PFSK-1 (cell line): Measurements from ENCODE around the gene ZEB2.

ENCODE experiments used
- POLR2AphosphoS5 ChIP-seq: IDR thresholded peaks from 2 replicates; pipeline ENCODE4 v1.6.1; 2012; ENCODE audit warnings: low read depth, mild to moderate bottlenecking, control low read depth, low read length, moderate library complexity
- REST ChIP-seq, 2 experiments: IDR thresholded peaks; 2 replicates each; pipeline versions ENCODE4 v1.6.1 to v1.8.0; 2011 to 2012; ENCODE audit warnings: low read depth in 2 of 2, low read length in 2 of 2, control low read depth in 1 of 2, inconsistent platforms in 1 of 2, mild to moderate bottlenecking in 1 of 2, moderate library complexity in 1 of 2; ENCODE audit not compliant: insufficient read depth in 1 of 2

DNA sequence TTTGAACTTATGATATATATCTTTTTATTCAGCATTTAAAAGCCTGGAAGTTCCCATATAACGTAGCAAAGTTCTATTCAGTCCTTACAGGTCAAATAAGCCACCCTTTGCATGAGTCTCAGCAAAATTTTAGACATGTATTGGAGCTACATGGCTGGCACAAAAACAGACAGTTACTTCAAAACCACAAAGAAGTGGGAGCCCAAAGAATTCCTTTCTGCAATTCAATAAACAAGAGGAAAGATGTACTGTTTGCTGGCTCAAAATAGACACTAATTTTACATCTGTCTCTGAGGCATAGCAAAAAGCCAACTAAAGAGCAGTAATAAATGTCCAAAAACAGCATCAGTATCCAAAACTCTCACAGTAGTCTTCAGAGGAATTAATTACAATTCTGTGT lies 87.0 kb downstream of the ZEB2 start:
- no peak for TF ChIP-seq REST (IDR thresholded peaks at IDR 0.05; ENCODE audit: insufficient read depth in 1 of 2, low read depth in 2 of 2, low read length in 2 of 2)
- TF ChIP-seq POLR2AphosphoS5 = no peak
